MM.1S (cell line): ENCODE measurements around the gene ZNF521.

Experiments used
- DNase-seq: peaks from one replicate; pipeline ENCODE4 v3.0.0-alpha.2; 2015
- H2AFZ ChIP-seq: fragments of 300-600 bp; sonication (generic); 2 replicates; pipeline ENCODE4 v1.6.0; 2016; ENCODE audit warnings: antibody characterized with exemption, low read length
- H3F3A ChIP-seq: fragments of 300-600 bp; sonication (generic); 2 replicates; pipeline ENCODE4 v1.6.1; 2016; ENCODE audit warnings: mild to moderate bottlenecking, antibody characterized with exemption, low read length, moderate library complexity, mixed read lengths; ENCODE audit not compliant: insufficient read depth
- H3K27ac ChIP-seq: fragments of 300-600 bp; sonication (generic); 2 replicates; pipeline ENCODE4 v1.5.1; 2016; ENCODE audit warnings: mild to moderate bottlenecking, low read length
- H3K27me3 ChIP-seq: fragments of 300-600 bp; sonication (generic); replicated peaks from 2 replicates; pipeline ENCODE4 v1.6.0; 2016; ENCODE audit warnings: low read length; ENCODE audit not compliant: insufficient read depth
- H3K36me3 ChIP-seq: fragments of 300-600 bp; sonication (generic); replicated peaks from 2 replicates; pipeline ENCODE4 v1.6.1; 2016; ENCODE audit warnings: mild to moderate bottlenecking, low read length, mixed read lengths; ENCODE audit not compliant: insufficient read depth
- H3K4me1 ChIP-seq: fragments of 300-600 bp; sonication (generic); 2 replicates; pipeline ENCODE4 v1.6.1; 2016; ENCODE audit warnings: low read length, mixed read lengths
- H3K4me2 ChIP-seq: fragments of 300-600 bp; sonication (generic); 2 replicates; pipeline ENCODE4 v1.6.0; 2016; ENCODE audit warnings: low read depth, low read length
- H3K4me3 ChIP-seq: fragments of 300-600 bp; sonication (generic); 2 replicates; pipeline ENCODE4 v1.5.1; 2016; ENCODE audit warnings: low read length, mixed read lengths
- H3K79me2 ChIP-seq: fragments of 300-600 bp; sonication (generic); 2 replicates; pipeline ENCODE4 v1.6.1; 2016; ENCODE audit warnings: mixed run types, low read length, mixed read lengths
- H3K9ac ChIP-seq: fragments of 300-600 bp; sonication (generic); 2 replicates; pipeline ENCODE4 v1.6.1; 2016; ENCODE audit warnings: low read length, mixed read lengths
- H3K9me2 ChIP-seq: fragments of 300-600 bp; sonication (generic); replicated peaks from 2 replicates; pipeline ENCODE4 v1.6.1; 2016; ENCODE audit warnings: mild to moderate bottlenecking, low read length, mixed read lengths; ENCODE audit not compliant: insufficient read depth
- H3K9me3 ChIP-seq: fragments of 300-600 bp; sonication (generic); replicated peaks from 2 replicates; pipeline ENCODE4 v1.6.1; 2016; ENCODE audit warnings: mild to moderate bottlenecking, low read length, mixed read lengths; ENCODE audit not compliant: insufficient read depth
- H4K20me1 ChIP-seq: fragments of 300-600 bp; sonication (generic); 2 replicates; pipeline ENCODE4 v1.6.1; 2016; ENCODE audit warnings: mild to moderate bottlenecking, low read length, moderate library complexity, mixed read lengths; ENCODE audit not compliant: insufficient read depth
- CTCF ChIP-seq: fragments of 300-600 bp; sonication (generic); IDR thresholded peaks from 2 replicates; pipeline ENCODE4 v1.5.1; 2016; ENCODE audit warnings: antibody characterized with exemption, low read length, mixed read lengths
- EZH2 ChIP-seq: fragments of 300-600 bp; sonication (generic); optimal IDR thresholded peaks from 2 replicates; pipeline ENCODE3; 2017; ENCODE audit warnings: low read depth, mild to moderate bottlenecking, antibody characterized with exemption, low read length, mixed read lengths
- EZH2phosphoT487 ChIP-seq: fragments of 300-600 bp; sonication (generic); IDR thresholded peaks from 2 replicates; pipeline ENCODE4 v1.6.1; 2018; ENCODE audit warnings: antibody characterized with exemption, low read length

Gene ZNF521

GRCh38 chr18:25228410-25228809 is 123.6 kb downstream of the ZNF521 start:
- no peaks in the 10 kb centered on the region for H3K9me3 ChIP-seq
- H3K9ac ChIP-seq, result no peak overlapping the region
- DNase-seq, result no peak
- H3F3A ChIP-seq, result peaks cover 24% of the 10 kb centered on the region
- no peaks in the 10 kb centered on the region for H3K9me2 ChIP-seq
- TF ChIP-seq CTCF (no peak), EZH2phosphoT487 (no peak)
- no peaks in the 10 kb centered on the region for H3K36me3 ChIP-seq
- H3K4me1 ChIP-seq, result peaks cover 25% of the 10 kb centered on the region; the same call in 1 of the 2 replicates
- H3K4me2 ChIP-seq, result no peak overlapping the region
- H2AFZ ChIP-seq, result no peak overlapping the region
- H3K27me3 ChIP-seq, result no peaks in the 10 kb centered on the region
- H4K20me1 ChIP-seq, result no peaks in the 10 kb centered on the region
- no peak overlapping the region for H3K4me3 ChIP-seq
- H3K27ac ChIP-seq, result no peak overlapping the region
- H3K79me2 ChIP-seq, result no peaks in the 10 kb centered on the region; the same call in 1 of the 2 replicates

- peak; percentile 45 for DNase-seq
- H3K4me1 ChIP-seq, result 0 out of 2 replicates have a peak, but pooled peaks cover 7% of the 10 kb centered on the region
- no peaks in the 10 kb centered on the region; the same call in 1 of the 2 replicates for H3K79me2 ChIP-seq
- 0 out of 2 replicates have a peak, but pooled peaks cover 7% of the 10 kb centered on the region for H3F3A ChIP-seq
- no peaks in the 10 kb centered on the region for H4K20me1 ChIP-seq
- H2AFZ ChIP-seq, result no peak overlapping the region
- no peak overlapping the region for H3K9ac ChIP-seq
- H3K27me3 ChIP-seq, result no peaks in the 10 kb centered on the region
- H3K9me3 ChIP-seq, result no peaks in the 10 kb centered on the region
- H3K36me3 ChIP-seq, result no peaks in the 10 kb centered on the region
- H3K27ac ChIP-seq, result peak overlapping the region; percentile 45; the same call in 1 of the 2 replicates
- peak overlapping the region; percentile 18; the same call in 1 of the 2 replicates for H3K4me3 ChIP-seq
- no peaks in the 10 kb centered on the region for H3K9me2 ChIP-seq
- H3K4me2 ChIP-seq, result peak overlapping the region; percentile 42
- no peak for TF ChIP-seq EZH2phosphoT487
Measured at GRCh38 chr18:25225151-25225550, 126.8 kb downstream of the ZNF521 start.

- Histone ChIP-seq H3K4me1 (0 out of 2 replicates have a peak, but pooled peaks cover 7% of the 10 kb centered on the region), H4K20me1 (no peaks in the 10 kb centered on the region), H3K9me2 (no peaks in the 10 kb centered on the region), H3K36me3 (no peaks in the 10 kb centered on the region), H3K9me3 (no peaks in the 10 kb centered on the region), H3K4me2 (peak overlapping the region; percentile 42; the same call in 1 of the 2 replicates), H3K79me2 (no peaks in the 10 kb centered on the region), H3K27ac (no peak overlapping the region), H3F3A (0 out of 2 replicates have a peak, but pooled peaks cover 5% of the 10 kb centered on the region), H3K27me3 (no peaks in the 10 kb centered on the region), H3K4me3 (no peak overlapping the region), H3K9ac (no peak overlapping the region), H2AFZ (no peak overlapping the region)
- no peak for TF ChIP-seq EZH2phosphoT487
- TF ChIP-seq CTCF, result no peak
- TF ChIP-seq EZH2, result no peak
- DNase-seq, result no peak
Measured at GRCh38 chr18:25223899-25224886, 127.8 kb downstream of the ZNF521 start.
